Measurements from ENCODE around the gene RRAS2.

- TF ChIP-seq POLR2AphosphoS5 (IDR thresholded peaks at IDR 0.05; ENCODE audit: low read depth, low read length) (no peak), SIN3A (IDR thresholded peaks at IDR 0.05; ENCODE audit: borderline replicate concordance, insufficient read depth, low read length) (no peak)
Measured at GRCh38 chr11:14229472-14229871, 129.5 kb downstream of the RRAS2 start.
